A673 (cell line): ENCODE results near the gene PASK. TPM values are rescaled to one million over a fixed set of nuclear protein-coding genes. Genes with fewer than 3 reads are reported as not detected.

Experiments
- BruUV-seq: library from RNA; stranded (reverse); fragments of 400-500 nt; replicated peaks from 2 replicates; lab custom pipeline; 2021; lab: Mats Ljungman, UMichigan
- CTCF ChIA-PET: fragments of 300-600 bp; sonication (Branson Sonifier 250); formaldehyde crosslinking; loops from one replicate; lab custom pipeline; 2022; ENCODE audit warnings: antibody characterized with exemption; lab: Charles Lee
- POLR2A ChIA-PET: fragments of 300-600 bp; sonication (Branson Sonifier 250); formaldehyde crosslinking; loops from one replicate; lab custom pipeline; 2022; ENCODE audit warnings: antibody characterized with exemption; ENCODE audit not compliant: low non-redundant PET; lab: Charles Lee
- DNase-seq: peaks from one replicate; pipeline ENCODE4 v3.0.0-alpha.2; 2015; ENCODE audit warnings: low spot score
- H3K27ac ChIP-seq: fragments of 200-600 bp; sonication (generic); 2 replicates; pipeline ENCODE4 v1.5.1; 2016; ENCODE audit warnings: mixed run types, low read depth, mild to moderate bottlenecking, mixed read lengths, antibody characterized with exemption, low read length; ENCODE audit not compliant: poor library complexity, severe bottlenecking
- H3K27me3 ChIP-seq: fragments of 200-600 bp; sonication (generic); replicated peaks from 2 replicates; pipeline ENCODE4 v1.6.1; 2017; ENCODE audit warnings: mixed run types, low read depth, mild to moderate bottlenecking, mixed read lengths, antibody characterized with exemption, low read length; ENCODE audit not compliant: insufficient read depth, poor library complexity
- H3K36me3 ChIP-seq: fragments of 200-600 bp; sonication (generic); 2 replicates; pipeline ENCODE4 v1.6.1; 2016; ENCODE audit warnings: mixed run types, mild to moderate bottlenecking, mixed read lengths, antibody characterized with exemption, low read length; ENCODE audit not compliant: insufficient read depth, poor library complexity, severe bottlenecking
- H3K4me1 ChIP-seq: fragments of 200-600 bp; sonication (generic); 2 replicates; pipeline ENCODE4 v1.6.1; 2017; ENCODE audit warnings: mixed run types, mild to moderate bottlenecking, mixed read lengths, antibody characterized with exemption, low read length; ENCODE audit not compliant: insufficient read depth, poor library complexity, severe bottlenecking
- H3K4me3 ChIP-seq: fragments of 200-600 bp; sonication (generic); 2 replicates; pipeline ENCODE4 v1.5.1; 2016; ENCODE audit warnings: low read depth, mixed run types, mild to moderate bottlenecking, mixed read lengths, low read length; ENCODE audit not compliant: poor library complexity, severe bottlenecking
- H3K9me3 ChIP-seq: fragments of 200-600 bp; sonication (generic); 2 replicates; pipeline ENCODE4 v1.6.1; 2016; ENCODE audit warnings: mixed run types, low read depth, mild to moderate bottlenecking, mixed read lengths, antibody characterized with exemption, low read length; ENCODE audit not compliant: poor library complexity, severe bottlenecking
- EZH2 ChIP-seq: fragments of 200-600 bp; sonication (generic); IDR thresholded peaks from 2 replicates; pipeline ENCODE4 v1.6.1; 2017; ENCODE audit warnings: borderline replicate concordance, low read depth, mild to moderate bottlenecking, mixed read lengths, antibody characterized with exemption, low read length; ENCODE audit not compliant: poor library complexity, severe bottlenecking
- intact Hi-C: fragments of 100-400 bp; cut with micrococcal nuclease; formaldehyde crosslinking; loops from one replicate; pipeline ENCODE4 v1.10.0; 2022; ENCODE audit not compliant: unreplicated experiment
- total RNA-seq: library from RNA; stranded (reverse); gene quantifications from 2 replicates; pipeline ENCODE4 v1.2.3, GENCODE V29; 2021
- TF ChIP-seq, protein P1 (sequence below): fragments of 300-800, 200-600 bp; sonication (generic); conservative IDR thresholded peaks from 2 replicates; pipeline ENCODE4 v1.5.1; 2017; ENCODE audit warnings: low read depth, mild to moderate bottlenecking, antibody characterized with exemption, low read length, moderate library complexity, mixed read lengths

PASK gene
- total RNA-seq, 1 experiment from 2014 or later = 59.4 TPM

GRCh38 chr2:241072151-241072550, 77.1 kb downstream of the PASK start:
- no TSS peak for BruUV-seq
- H3K36me3 ChIP-seq = no peaks in the 10 kb centered on the region
- TF ChIP-seq, protein P1, sequence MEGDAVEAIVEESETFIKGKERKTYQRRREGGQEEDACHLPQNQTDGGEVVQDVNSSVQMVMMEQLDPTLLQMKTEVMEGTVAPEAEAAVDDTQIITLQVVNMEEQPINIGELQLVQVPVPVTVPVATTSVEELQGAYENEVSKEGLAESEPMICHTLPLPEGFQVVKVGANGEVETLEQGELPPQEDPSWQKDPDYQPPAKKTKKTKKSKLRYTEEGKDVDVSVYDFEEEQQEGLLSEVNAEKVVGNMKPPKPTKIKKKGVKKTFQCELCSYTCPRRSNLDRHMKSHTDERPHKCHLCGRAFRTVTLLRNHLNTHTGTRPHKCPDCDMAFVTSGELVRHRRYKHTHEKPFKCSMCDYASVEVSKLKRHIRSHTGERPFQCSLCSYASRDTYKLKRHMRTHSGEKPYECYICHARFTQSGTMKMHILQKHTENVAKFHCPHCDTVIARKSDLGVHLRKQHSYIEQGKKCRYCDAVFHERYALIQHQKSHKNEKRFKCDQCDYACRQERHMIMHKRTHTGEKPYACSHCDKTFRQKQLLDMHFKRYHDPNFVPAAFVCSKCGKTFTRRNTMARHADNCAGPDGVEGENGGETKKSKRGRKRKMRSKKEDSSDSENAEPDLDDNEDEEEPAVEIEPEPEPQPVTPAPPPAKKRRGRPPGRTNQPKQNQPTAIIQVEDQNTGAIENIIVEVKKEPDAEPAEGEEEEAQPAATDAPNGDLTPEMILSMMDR = no peak
- no peak for TF ChIP-seq EZH2
- no peaks in the 10 kb centered on the region for H3K4me1 ChIP-seq
- DNase-seq = no peak
- ChIA-PET CTCF (interaction anchor here (0.5 kb wide), 1 partner anchor 152 kb away, joined by 7 read pairs; no protein-coding TSS in a partner anchor), POLR2A (no interaction called here)
- H3K27ac ChIP-seq = no peak overlapping the region
- no peak overlapping the region for H3K4me3 ChIP-seq
- intact Hi-C loops = loop anchor here (10.0 kb wide), 1 partner anchor 157 kb away; no protein-coding TSS in a partner anchor
- H3K27me3 ChIP-seq = no peaks in the 10 kb centered on the region
- H3K9me3 ChIP-seq = no peaks in the 10 kb centered on the region

DNA sequence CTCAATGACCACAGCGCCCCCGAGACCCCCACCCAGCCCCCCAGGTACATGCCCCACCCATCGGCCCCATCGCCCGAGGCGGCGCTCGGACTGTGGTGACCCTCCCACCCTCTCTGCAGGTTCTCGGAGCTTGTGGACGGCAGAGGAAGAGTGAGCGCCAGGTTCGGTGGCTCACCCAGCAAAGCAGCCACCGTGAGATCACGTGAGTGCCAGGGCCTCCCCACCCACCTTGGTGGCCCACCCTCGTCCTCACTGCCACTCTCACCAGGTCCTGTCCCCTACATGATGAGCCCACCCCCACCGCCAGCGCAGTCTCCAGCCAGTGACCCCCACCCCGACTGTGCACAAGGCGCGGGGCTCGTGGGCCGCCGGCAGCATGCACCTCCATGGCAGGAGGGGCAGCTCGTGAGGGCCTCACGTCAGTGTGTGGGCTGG, 77.6 kb downstream of the PASK start:
- Histone ChIP-seq H3K36me3 (no peaks in the 10 kb centered on the region), H3K4me3 (no peak overlapping the region), H3K4me1 (no peaks in the 10 kb centered on the region), H3K9me3 (no peaks in the 10 kb centered on the region), H3K27me3 (no peaks in the 10 kb centered on the region), H3K27ac (no peak overlapping the region)
- DNase-seq = no peak
- intact Hi-C loops = loop anchor here (10.0 kb wide), 1 partner anchor 157 kb away; no protein-coding TSS in a partner anchor
- CTCF ChIA-PET = no interaction called here
- POLR2A ChIA-PET = no interaction called here
- BruUV-seq = no TSS peak
- TF ChIP-seq, protein P1 = no peak
- TF ChIP-seq EZH2 = no peak

GRCh38 chr2:241070811-241071676, 78.2 kb downstream of the PASK start:
- Histone ChIP-seq H3K27me3 (no peaks in the 10 kb centered on the region), H3K4me1 (no peaks in the 10 kb centered on the region), H3K36me3 (no peaks in the 10 kb centered on the region), H3K9me3 (no peaks in the 10 kb centered on the region), H3K4me3 (no peak overlapping the region), H3K27ac (no peak overlapping the region)
- ChIA-PET CTCF (no interaction called here), POLR2A (no interaction called here)
- intact Hi-C loops = loop anchor here (10.0 kb wide), 1 partner anchor 156 kb away; no protein-coding TSS in a partner anchor
- DNase-seq = no peak
- BruUV-seq = no TSS peak
- no peak for TF ChIP-seq EZH2
- TF ChIP-seq, protein P1 = no peak
